Measurements from ENCODE around the gene LPO.

The LPO gene

GRCh38 chr17:58267347-58268324, 29.3 kb downstream of the LPO start:
- H3K4me3 ChIP-seq (ENCODE audit: low read depth in 1 of 2, low read length in 2 of 2): no peak overlapping the region
- H3K9me3 ChIP-seq (ENCODE audit: insufficient read depth, low read length, severe bottlenecking): no peaks in the 10 kb centered on the region
- H3K27me3 ChIP-seq (ENCODE audit: insufficient read depth, low read length, poor library complexity): peaks cover 39% of the 10 kb centered on the region
- H3K9ac ChIP-seq (ENCODE audit: low read depth, low read length): no peak overlapping the region
- no peak for DNase-seq
- no peaks in the 10 kb centered on the region for H3K36me3 ChIP-seq (ENCODE audit: insufficient read depth, low read length)
- no peak for TF ChIP-seq EZH2 (IDR thresholded peaks at IDR 0.05; ENCODE audit: borderline replicate concordance, low read depth, low read length, severe bottlenecking)
- TF ChIP-seq CTCF (IDR thresholded peaks at IDR 0.05; ENCODE audit: borderline replicate concordance, extremely low read depth, low read length, poor library complexity, severe bottlenecking): no peak
- H3K4me1 ChIP-seq (ENCODE audit: insufficient read depth, low read length): no peaks in the 10 kb centered on the region
- ATAC-seq (ENCODE audit: insufficient read depth, low read depth): no peak
- H2AFZ ChIP-seq (ENCODE audit: low read depth, low read length): no peak overlapping the region
- H3K27ac ChIP-seq (ENCODE audit: low read length): no peak overlapping the region
- no peak overlapping the region for H3K4me2 ChIP-seq (ENCODE audit: insufficient read depth, low read length)
- no peaks in the 10 kb centered on the region for H4K20me1 ChIP-seq (ENCODE audit: insufficient read depth, low read length)
- no peaks in the 10 kb centered on the region for H3K79me2 ChIP-seq (ENCODE audit: insufficient read depth, low read length)

GRCh38 chr17:58268326-58268725, 29.9 kb downstream of the LPO start:
- ATAC-seq (ENCODE audit: insufficient read depth, low read depth) (no peak), DNase-seq (no peak)
- H3K4me2 ChIP-seq (ENCODE audit: insufficient read depth, low read length): no peak overlapping the region
- H3K9ac ChIP-seq (ENCODE audit: low read depth, low read length): no peak overlapping the region
- no peak overlapping the region for H2AFZ ChIP-seq (ENCODE audit: low read depth, low read length)
- no peak overlapping the region for H3K4me3 ChIP-seq (ENCODE audit: low read depth in 1 of 2, low read length in 2 of 2)
- no peaks in the 10 kb centered on the region for H3K36me3 ChIP-seq (ENCODE audit: insufficient read depth, low read length)
- H3K9me3 ChIP-seq (ENCODE audit: insufficient read depth, low read length, severe bottlenecking): no peaks in the 10 kb centered on the region
- peaks cover 33% of the 10 kb centered on the region for H3K27me3 ChIP-seq (ENCODE audit: insufficient read depth, low read length, poor library complexity)
- no peaks in the 10 kb centered on the region for H4K20me1 ChIP-seq (ENCODE audit: insufficient read depth, low read length)
- H3K27ac ChIP-seq (ENCODE audit: low read length): no peak overlapping the region
- no peak for TF ChIP-seq CTCF (IDR thresholded peaks at IDR 0.05; ENCODE audit: borderline replicate concordance, extremely low read depth, low read length, poor library complexity, severe bottlenecking)
- no peak for TF ChIP-seq EZH2 (IDR thresholded peaks at IDR 0.05; ENCODE audit: borderline replicate concordance, low read depth, low read length, severe bottlenecking)
- no peaks in the 10 kb centered on the region for H3K79me2 ChIP-seq (ENCODE audit: insufficient read depth, low read length)
- H3K4me1 ChIP-seq (ENCODE audit: insufficient read depth, low read length): no peaks in the 10 kb centered on the region

DNA sequence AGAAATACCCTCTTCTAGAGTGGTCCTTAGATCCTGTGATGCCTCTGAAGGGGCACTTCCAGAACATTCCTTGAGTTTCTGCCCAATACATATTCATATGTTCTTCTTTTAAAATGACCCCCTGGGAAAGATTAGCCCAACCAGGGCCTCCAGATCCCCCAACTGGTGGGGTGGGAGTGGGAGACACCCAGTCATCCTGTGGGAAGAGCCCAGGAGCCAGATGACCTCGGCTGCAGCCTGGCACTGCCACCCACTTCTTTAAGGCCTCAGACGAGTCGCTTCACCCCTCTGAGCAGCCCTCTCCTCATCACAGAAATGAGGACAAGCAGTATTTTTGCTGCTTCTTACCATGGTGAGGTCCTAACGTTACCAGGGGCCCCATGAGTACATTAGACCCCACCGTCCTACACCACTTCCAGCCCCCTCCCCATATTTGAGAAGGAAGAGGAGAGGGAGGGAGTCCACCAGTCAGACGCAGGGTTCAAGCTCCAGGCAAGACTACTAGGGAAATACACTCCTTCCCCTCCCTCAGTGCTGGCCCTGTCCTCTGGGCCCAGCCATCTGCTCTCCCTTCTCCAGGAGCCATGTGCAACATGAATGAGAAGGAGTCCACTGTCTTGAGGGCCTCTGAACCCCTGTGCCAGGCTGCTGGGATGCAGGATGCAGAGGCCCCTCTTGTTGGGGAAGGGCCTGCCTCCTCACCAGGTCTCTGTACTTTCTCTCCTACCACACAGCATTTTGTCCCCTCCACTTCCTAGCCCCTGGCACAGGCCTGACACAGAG, 30.6 kb downstream of the LPO start:
- H3K36me3 ChIP-seq (ENCODE audit: insufficient read depth, low read length): no peaks in the 10 kb centered on the region
- H2AFZ ChIP-seq (ENCODE audit: low read depth, low read length): no peak overlapping the region
- TF ChIP-seq CTCF (IDR thresholded peaks at IDR 0.05; ENCODE audit: borderline replicate concordance, extremely low read depth, low read length, poor library complexity, severe bottlenecking) (no peak), EZH2 (IDR thresholded peaks at IDR 0.05; ENCODE audit: borderline replicate concordance, low read depth, low read length, severe bottlenecking) (no peak)
- H4K20me1 ChIP-seq (ENCODE audit: insufficient read depth, low read length): no peaks in the 10 kb centered on the region
- DNase-seq: no peak
- H3K79me2 ChIP-seq (ENCODE audit: insufficient read depth, low read length): no peaks in the 10 kb centered on the region
- H3K4me1 ChIP-seq (ENCODE audit: insufficient read depth, low read length): no peaks in the 10 kb centered on the region
- no peak for ATAC-seq (ENCODE audit: insufficient read depth, low read depth)
- H3K27ac ChIP-seq (ENCODE audit: low read length): no peak overlapping the region
- H3K9me3 ChIP-seq (ENCODE audit: insufficient read depth, low read length, severe bottlenecking): no peaks in the 10 kb centered on the region
- no peak overlapping the region for H3K9ac ChIP-seq (ENCODE audit: low read depth, low read length)
- H3K27me3 ChIP-seq (ENCODE audit: insufficient read depth, low read length, poor library complexity): peaks cover 27% of the 10 kb centered on the region
- no peak overlapping the region for H3K4me3 ChIP-seq (ENCODE audit: low read depth in 1 of 2, low read length in 2 of 2)
- H3K4me2 ChIP-seq (ENCODE audit: insufficient read depth, low read length): no peak overlapping the region
